IMR-90 (cell line): Measurements from ENCODE around the gene SLC46A3. TPM values are rescaled to one million over a fixed set of nuclear protein-coding genes. Genes with fewer than 3 reads are reported as not detected.
A peak's percentile ranks its signal among the peaks of the same experiment; 100 is the strongest.

Experiments
- ATAC-seq: fragments of 200-7000 bp; cut with Tn5 transposase; 2 replicates; pipeline ENCODE4 v1.9.1; 2020; ENCODE audit warnings: low read depth, mild to moderate bottlenecking, moderate library complexity
- BruUV-seq: library from RNA; stranded (reverse); fragments of 400-500 nt; replicated peaks from 2 replicates; lab custom pipeline; 2021; lab: Mats Ljungman, UMichigan
- CTCF ChIA-PET: fragments of 300-600 bp; formaldehyde crosslinking; extraction: SDS; loops from one replicate; lab custom pipeline; 2021; ENCODE audit warnings: antibody characterized with exemption; lab: Yijun Ruan, JAX
- POLR2A ChIA-PET: fragments of 300-600 bp; sonication (Branson Sonifier 250); formaldehyde crosslinking; loops from one replicate; lab custom pipeline; 2022; ENCODE audit warnings: antibody characterized with exemption; ENCODE audit not compliant: unreplicated experiment; lab: Charles Lee
- DNase-seq: peaks from one replicate; pipeline ENCODE4 v3.0.0; 2013
- H2AFZ ChIP-seq: replicated peaks from 2 replicates; pipeline ENCODE3; 2013; ENCODE audit warnings: low read length, mild to moderate bottlenecking; ENCODE audit not compliant: poor library complexity
- H2AK5ac ChIP-seq: 2 replicates; pipeline ENCODE4 v1.6.1; 2013; ENCODE audit warnings: low read depth, low read length, inconsistent platforms
- H2AK9ac ChIP-seq: replicated peaks from 2 replicates; pipeline ENCODE3; 2013; ENCODE audit warnings: mild to moderate bottlenecking, low read depth, low read length, moderate library complexity; ENCODE audit not compliant: poor library complexity
- H2BK120ac ChIP-seq: 2 replicates; pipeline ENCODE4 v1.6.1; 2013; ENCODE audit warnings: low read depth, low read length, inconsistent platforms
- H2BK15ac ChIP-seq: 3 replicates; pipeline ENCODE4 v1.6.1; 2013; ENCODE audit warnings: low read depth, low read length, inconsistent platforms
- H2BK20ac ChIP-seq: 2 replicates; pipeline ENCODE4 v1.6.1; 2013; ENCODE audit warnings: low read depth, mild to moderate bottlenecking, inconsistent platforms, low read length, moderate library complexity
- H2BK5ac ChIP-seq: 2 replicates; pipeline ENCODE4 v1.6.1; 2013; ENCODE audit warnings: mild to moderate bottlenecking, low read depth, low read length, inconsistent platforms; ENCODE audit not compliant: poor library complexity, severe bottlenecking
- H3K14ac ChIP-seq: replicated peaks from 2 replicates; pipeline ENCODE4 v1.6.1; 2013; ENCODE audit warnings: low read depth, low read length, inconsistent platforms
- H3K18ac ChIP-seq: 2 replicates; pipeline ENCODE4 v1.6.1; 2013; ENCODE audit warnings: low read depth, low read length, control low read depth
- H3K23ac ChIP-seq: 2 replicates; pipeline ENCODE4 v1.6.1; 2013; ENCODE audit warnings: low read depth, low read length, inconsistent platforms
- H3K27ac ChIP-seq: 2 replicates; pipeline ENCODE4 v1.5.1; 2013; ENCODE audit warnings: mild to moderate bottlenecking, control low read depth, low read length; ENCODE audit not compliant: insufficient read depth
- H3K27me3 ChIP-seq: 2 replicates; pipeline ENCODE4 v1.6.1; 2013; ENCODE audit warnings: low read length; ENCODE audit not compliant: control insufficient read depth, insufficient read depth
- H3K36me3 ChIP-seq: 2 replicates; pipeline ENCODE4 v1.6.1; 2013; ENCODE audit warnings: low read length, mixed read lengths; ENCODE audit not compliant: control insufficient read depth, insufficient read depth
- H3K4ac ChIP-seq: 2 replicates; pipeline ENCODE4 v1.6.1; 2013; ENCODE audit warnings: low read depth, low read length, inconsistent platforms
- H3K4me1 ChIP-seq: 2 replicates; pipeline ENCODE4 v1.6.1; 2013; ENCODE audit warnings: low read length, mixed read lengths; ENCODE audit not compliant: control insufficient read depth, insufficient read depth
- H3K4me2 ChIP-seq: 2 replicates; pipeline ENCODE4 v1.6.1; 2013; ENCODE audit warnings: low read depth, mild to moderate bottlenecking, control low read depth, low read length, moderate library complexity
- H3K4me3 ChIP-seq: 2 replicates; pipeline ENCODE4 v1.5.1; 2013; ENCODE audit warnings: low read depth, mild to moderate bottlenecking, control low read depth, low read length, moderate library complexity; ENCODE audit not compliant: insufficient read depth
- H3K56ac ChIP-seq: 2 replicates; pipeline ENCODE4 v1.6.1; 2013; ENCODE audit warnings: low read length, inconsistent platforms; ENCODE audit not compliant: insufficient read depth; ENCODE audit errors: extremely low read depth
- H3K79me1 ChIP-seq, 2 experiments: 2 replicates each; pipeline ENCODE4 v1.6.1; 2013; ENCODE audit warnings: low read length in 2 of 2, inconsistent platforms in 1 of 2, low read depth in 1 of 2
- H3K9ac ChIP-seq: 2 replicates; pipeline ENCODE4 v1.6.1; 2013; ENCODE audit warnings: low read depth, low read length, control low read depth
- H3K9me1 ChIP-seq: 2 replicates; pipeline ENCODE4 v1.6.1; 2013; ENCODE audit warnings: low read length, inconsistent platforms; ENCODE audit not compliant: insufficient read depth
- H3K9me3 ChIP-seq: 2 replicates; pipeline ENCODE4 v1.6.1; 2013; ENCODE audit warnings: low read length; ENCODE audit not compliant: control insufficient read depth, insufficient read depth
- H4K20me1 ChIP-seq: 2 replicates; pipeline ENCODE4 v1.6.1; 2013; ENCODE audit warnings: low read length, inconsistent platforms; ENCODE audit not compliant: insufficient read depth
- H4K5ac ChIP-seq: 2 replicates; pipeline ENCODE4 v1.6.1; 2013; ENCODE audit warnings: mild to moderate bottlenecking, low read depth, low read length, control low read depth
- H4K8ac ChIP-seq, 2 experiments: 2 replicates each; pipeline ENCODE4 v1.6.1; 2013; ENCODE audit warnings: low read depth in 2 of 2, low read length in 2 of 2, control low read depth in 1 of 2, inconsistent platforms in 1 of 2
- H4K91ac ChIP-seq: 2 replicates; pipeline ENCODE4 v1.6.1; 2013; ENCODE audit warnings: low read depth, low read length, inconsistent platforms; ENCODE audit not compliant: insufficient read depth
- FOS ChIP-seq: fragments of 150-350 bp; IDR thresholded peaks from 2 replicates; pipeline ENCODE4 v1.6.1; 2016; ENCODE audit warnings: low read depth, low read length
- MAFK ChIP-seq: IDR thresholded peaks from 2 replicates; pipeline ENCODE4 v1.6.1; 2012; ENCODE audit warnings: low read depth, low read length, improper control_type of control experiment
- MXI1 ChIP-seq: IDR thresholded peaks from 2 replicates; pipeline ENCODE4 v1.6.1; 2012; ENCODE audit warnings: low read depth, mild to moderate bottlenecking, low read length, moderate library complexity, borderline replicate concordance
- NFE2L2 ChIP-seq: fragments of 150-350 bp; IDR thresholded peaks from 2 replicates; pipeline ENCODE4 v1.6.1; 2016; ENCODE audit warnings: low read depth, mild to moderate bottlenecking, low read length
- RCOR1 ChIP-seq: IDR thresholded peaks from 2 replicates; pipeline ENCODE4 v1.6.1; 2012; ENCODE audit warnings: mild to moderate bottlenecking, low read length, improper control_type of control experiment; ENCODE audit not compliant: insufficient replicate concordance
- RFX5 ChIP-seq: IDR thresholded peaks from 2 replicates; pipeline ENCODE4 v1.8.0; 2012; ENCODE audit warnings: low read depth, mild to moderate bottlenecking, low read length, moderate library complexity
- USF2 ChIP-seq: fragments of 150-350 bp; IDR thresholded peaks from 2 replicates; pipeline ENCODE4 v1.6.1; 2017; ENCODE audit warnings: mild to moderate bottlenecking, antibody characterized with exemption, low read length, low read depth
- WGBS, 2 experiments: methylation state at CpG; one replicate each; pipeline versions ENCODE4 v1.1.5 to v1.1.7; 2013; ENCODE audit warnings: missing lambda C conversion rate in 2 of 2; ENCODE audit not compliant: insufficient read length in 1 of 2; ENCODE audit errors: extremely low coverage in 2 of 2; 5-methylcytosine and 5-hydroxymethylcytosine counted together
- dilution Hi-C: fragments of 300-500 bp; cut with HindIII; formaldehyde crosslinking; loops from one replicate; pipeline ENCODE4 v1.14.3; 2018; ENCODE audit warnings: low sequenced_read_pairs; ENCODE audit not compliant: unreplicated experiment
- in situ Hi-C: fragments of 300-500 bp; cut with MboI; formaldehyde crosslinking; loops from 3 replicates; pipeline ENCODE4 v1.14.3; 2019; ENCODE audit warnings: low sequenced_read_pairs, inconsistent platforms, mixed read lengths
- intact Hi-C: fragments of 100-400 bp; cut with micrococcal nuclease; formaldehyde crosslinking; loops from 2 replicates; pipeline ENCODE4 v1.10.0; 2022
- polyA plus RNA-seq, 3 experiments: library from polyadenylated mRNA; depleted of rRNA; stranded (reverse); fragments of >200 nt; gene quantifications; 2 replicates each; pipeline ENCODE4 v1.2.3, GENCODE V29; 2012; ENCODE audit warnings: low replicate concordance in 1 of 3
- total RNA-seq: library from RNA; depleted of rRNA; stranded (reverse); fragments of >200 nt; gene quantifications from 2 replicates; pipeline ENCODE4 v1.2.3, GENCODE V29; 2012

The SLC46A3 gene
- total and polyA plus RNA-seq, 2 of the 4 experiments (the other 2 are of a cell fraction): 0.54 to 0.89 TPM

GRCh38 chr13:28729541-28729940 is 10.8 kb upstream of the SLC46A3 start:
- Histone ChIP-seq H4K5ac (no peak overlapping the region), H3K36me3 (no peaks in the 10 kb centered on the region), H4K91ac (no peak overlapping the region), H3K23ac (no peak overlapping the region), H4K20me1 (no peaks in the 10 kb centered on the region), H3K18ac (no peak overlapping the region), H3K4me3 (no peak overlapping the region), H4K8ac (no peak overlapping the region), H3K27ac (no peak overlapping the region), H3K27me3 (no peaks in the 10 kb centered on the region; the same call in 1 of the 2 replicates), H3K56ac (no peak overlapping the region), H3K9ac (no peak overlapping the region), H2BK120ac (no peak overlapping the region), H3K79me1 (no peaks in the 10 kb centered on the region), H2BK15ac (no peak overlapping the region), H3K4me1 (no peaks in the 10 kb centered on the region), H3K14ac (no peak overlapping the region), H3K4me2 (no peak overlapping the region), H2AK5ac (no peak overlapping the region), H3K9me3 (no peaks in the 10 kb centered on the region), H2AK9ac (no peak overlapping the region), H3K9me1 (no peaks in the 10 kb centered on the region), H2BK5ac (no peak overlapping the region), H2AFZ (no peak overlapping the region), H3K4ac (no peak overlapping the region), H2BK20ac (no peak overlapping the region)
- BruUV-seq: no TSS peak
- intact Hi-C loops (no loop called here), dilution Hi-C loops (no loop called here), in situ Hi-C loops (no loop called here)
- ATAC-seq: no peak
- ChIA-PET POLR2A (no interaction called here), CTCF (interaction anchor here (0.9 kb wide), 1 partner anchor 63 kb away, joined by 3 read pairs; no protein-coding TSS in a partner anchor)
- TF ChIP-seq NFE2L2: no peak
- no peak for TF ChIP-seq RFX5
- no peak for TF ChIP-seq RCOR1
- no peak for TF ChIP-seq MXI1
- TF ChIP-seq USF2: no peak
- no peak for TF ChIP-seq FOS
- peak; percentile 77 for TF ChIP-seq MAFK
- DNase-seq: no peak
- no CpG with 5 or more reads among the region's 2 CpGs for WGBS, 2 experiments
